GM18511 (cell line): Measurements from ENCODE around the gene CLIP4.

Experiments used
- ATAC-seq: cut with Tn5 transposase; IDR thresholded peaks from one replicate; pipeline ENCODE4 v1.9.1; 2021; ENCODE audit warnings: mild to moderate bottlenecking, moderate library complexity; ENCODE audit not compliant: unreplicated experiment

CLIP4 gene

DNA sequence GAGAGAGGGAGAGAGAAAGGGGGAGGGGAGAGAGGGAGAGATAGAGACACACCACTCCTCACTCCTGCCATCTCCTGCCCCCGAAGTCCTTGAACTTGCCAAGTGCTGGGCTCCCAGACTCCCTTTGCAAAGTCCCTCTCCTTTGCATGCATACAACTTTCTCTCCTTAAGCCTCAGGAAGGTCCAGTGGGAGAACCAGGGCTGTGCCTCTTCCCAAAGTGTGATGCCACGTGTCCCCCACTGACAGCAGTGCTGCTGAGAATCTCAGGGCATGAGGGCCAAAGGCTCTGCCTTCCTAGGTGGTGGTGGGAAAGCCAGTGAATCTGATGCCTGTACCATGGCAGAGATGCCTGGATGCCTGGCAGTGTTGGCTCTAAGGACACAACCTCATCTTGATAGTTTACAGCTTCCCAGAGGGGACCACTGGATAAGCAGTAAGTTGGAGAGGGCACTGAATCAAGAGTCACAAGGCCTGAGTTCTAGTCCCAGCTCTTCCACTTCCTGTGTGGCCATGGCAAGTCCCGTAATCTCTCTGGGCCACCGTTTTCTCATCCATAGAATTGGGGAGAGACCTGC, 103.4 kb downstream of the CLIP4 start:
- ATAC-seq, result no peak

DNA sequence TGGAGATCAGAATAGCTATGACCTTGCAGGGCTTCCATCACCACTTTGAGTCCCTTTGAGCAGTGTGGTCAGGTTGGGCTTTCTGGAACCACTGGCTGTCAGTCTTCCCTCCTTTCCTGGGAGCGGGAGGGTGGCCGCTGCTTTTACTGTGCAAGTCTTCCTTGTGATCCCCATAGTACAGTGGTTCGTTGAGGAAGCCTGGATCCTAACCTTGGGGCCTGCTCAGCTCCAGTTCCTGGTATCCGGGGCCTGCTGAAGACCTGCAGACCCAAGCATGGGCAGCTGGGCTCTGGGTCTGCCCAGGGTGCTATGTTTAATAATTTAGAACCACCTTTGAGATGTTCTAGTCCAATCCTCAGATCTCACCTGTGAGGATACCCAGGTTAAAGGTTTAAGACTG, 104.2 kb downstream of the CLIP4 start:
- no peak for ATAC-seq

DNA sequence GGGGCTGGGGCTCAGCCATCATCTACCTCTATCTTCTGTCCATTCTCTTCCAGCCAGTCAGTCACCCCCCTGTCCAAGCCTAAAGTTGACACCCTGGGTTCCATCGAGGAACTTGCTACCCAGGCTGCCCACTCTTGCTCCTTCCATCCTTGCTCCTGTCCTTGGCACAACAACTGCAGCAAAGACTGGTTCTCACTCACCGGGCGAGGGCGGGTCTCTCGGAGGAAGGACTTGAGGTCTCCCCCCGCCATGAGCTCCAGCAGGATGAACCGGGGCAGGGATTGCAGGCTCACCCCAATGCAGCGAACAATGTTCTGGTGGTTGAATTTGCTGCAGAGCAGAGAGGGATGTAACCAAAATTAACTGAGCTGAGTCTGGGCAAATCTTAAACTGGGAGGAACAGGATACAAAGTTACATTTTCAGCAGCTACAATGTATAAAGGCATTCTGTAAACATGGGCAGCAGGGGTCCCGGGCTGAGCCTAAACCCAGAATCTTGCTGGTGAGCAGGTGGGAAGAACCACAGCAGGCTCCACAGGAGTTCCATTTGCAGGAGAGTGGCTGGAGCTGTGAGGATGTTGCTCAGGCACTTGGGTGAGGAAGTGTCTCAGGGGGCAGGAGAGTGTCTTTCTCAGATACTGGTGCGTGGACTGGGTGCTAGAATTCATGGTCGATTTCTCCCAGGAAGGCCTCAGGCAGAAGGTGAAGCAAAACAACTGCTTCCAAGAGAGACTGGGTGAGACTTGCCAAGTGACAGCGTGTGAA, 105.5 kb downstream of the CLIP4 start:
- no peak for ATAC-seq

DNA sequence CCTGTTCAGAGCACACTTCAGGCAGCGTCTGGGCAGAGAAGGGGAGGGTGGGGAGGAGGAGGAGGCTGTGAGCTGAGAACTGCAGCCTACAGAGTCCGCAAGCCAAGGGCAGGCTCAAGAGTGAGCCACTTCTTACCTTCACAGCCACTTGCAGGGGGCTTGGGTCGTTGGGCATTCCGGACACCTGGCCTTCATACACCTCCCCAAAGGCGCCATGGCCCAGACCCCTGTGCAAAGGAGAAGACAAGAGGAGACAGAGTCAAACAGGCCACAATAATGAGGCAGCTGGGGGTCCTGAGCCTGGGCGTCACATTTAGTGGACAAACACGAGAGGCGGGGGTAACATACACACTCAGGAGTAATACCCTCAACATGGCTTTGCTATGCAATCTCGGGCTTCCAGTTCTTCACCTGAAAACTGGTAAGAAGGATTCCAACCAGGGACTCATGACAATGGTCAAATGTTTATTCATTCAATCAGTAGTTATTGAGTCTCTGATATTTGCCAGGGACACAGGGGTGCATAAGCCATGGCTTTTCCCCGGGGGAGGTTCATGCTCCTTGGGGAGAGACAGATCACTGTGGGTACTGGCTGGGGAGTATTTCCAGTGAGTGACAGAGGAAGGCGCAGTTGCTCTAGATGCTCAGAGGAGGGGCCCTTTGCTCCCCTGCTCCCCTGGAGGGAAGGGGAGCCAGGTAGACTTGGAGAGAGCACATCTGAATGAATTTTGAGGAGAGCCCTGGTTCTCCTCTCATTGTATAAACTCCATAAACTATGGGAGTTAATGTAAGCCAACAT, 107.4 kb downstream of the CLIP4 start:
- no peak for ATAC-seq

DNA sequence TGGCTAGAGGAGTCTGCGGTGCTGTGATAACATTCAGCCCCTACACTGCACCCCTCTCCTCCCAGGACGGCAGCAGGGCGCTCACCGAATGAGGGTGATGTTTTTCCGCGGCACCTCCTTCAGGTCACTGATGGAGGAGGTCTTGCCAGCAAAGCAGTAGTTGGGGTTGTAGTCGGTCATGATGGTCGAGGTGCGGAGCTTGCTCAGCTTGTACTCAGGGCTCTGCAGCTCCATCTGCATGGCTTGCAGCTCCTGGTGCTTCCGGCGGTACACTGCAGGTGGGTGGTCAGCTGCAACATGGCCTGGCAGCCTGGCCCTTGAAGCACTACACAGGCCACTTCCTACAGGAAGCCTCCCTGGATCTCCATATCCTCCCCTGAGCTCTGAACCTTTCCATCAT, 108.0 kb downstream of the CLIP4 start:
- ATAC-seq, result no peak

DNA sequence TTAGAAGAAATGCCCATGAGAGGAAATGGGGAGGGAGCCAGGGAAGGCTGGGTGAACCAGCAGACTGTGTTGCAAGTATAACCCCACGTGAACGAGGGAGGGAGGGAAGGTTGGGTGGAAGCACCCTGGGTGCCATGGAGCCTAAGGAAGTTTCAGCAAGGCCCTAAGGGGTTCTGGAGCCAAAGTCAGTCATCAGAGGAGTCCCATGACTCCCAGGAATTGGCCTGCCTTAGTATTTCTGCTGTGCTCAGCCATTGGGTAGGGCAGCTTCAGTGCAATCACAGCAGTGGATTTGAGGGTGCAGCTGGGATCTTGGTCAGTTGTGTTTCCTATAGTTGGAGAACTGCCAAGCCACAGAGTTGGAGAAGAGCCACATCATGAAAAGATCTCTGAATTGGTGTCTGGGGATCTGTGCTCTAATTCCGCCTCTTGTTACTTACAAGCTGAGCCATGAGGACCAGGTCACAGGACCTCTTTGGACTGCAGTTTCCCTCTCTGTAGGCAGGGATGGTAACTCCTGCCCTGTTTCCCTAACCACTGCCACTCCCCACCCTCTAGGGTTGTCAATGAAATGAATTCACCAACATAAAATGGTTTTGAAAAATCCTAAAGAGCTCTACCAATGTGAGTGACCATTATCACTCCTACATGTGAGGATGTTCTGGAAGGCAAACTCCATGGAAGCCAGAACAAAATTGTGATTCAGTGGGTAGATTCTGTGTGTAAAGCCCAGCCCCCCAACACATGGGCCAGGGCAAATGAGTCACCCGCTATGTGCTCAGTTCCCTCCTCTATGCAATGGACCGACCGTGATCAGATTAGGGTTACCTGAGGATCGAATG, 108.9 kb downstream of the CLIP4 start:
- ATAC-seq, result no peak

DNA sequence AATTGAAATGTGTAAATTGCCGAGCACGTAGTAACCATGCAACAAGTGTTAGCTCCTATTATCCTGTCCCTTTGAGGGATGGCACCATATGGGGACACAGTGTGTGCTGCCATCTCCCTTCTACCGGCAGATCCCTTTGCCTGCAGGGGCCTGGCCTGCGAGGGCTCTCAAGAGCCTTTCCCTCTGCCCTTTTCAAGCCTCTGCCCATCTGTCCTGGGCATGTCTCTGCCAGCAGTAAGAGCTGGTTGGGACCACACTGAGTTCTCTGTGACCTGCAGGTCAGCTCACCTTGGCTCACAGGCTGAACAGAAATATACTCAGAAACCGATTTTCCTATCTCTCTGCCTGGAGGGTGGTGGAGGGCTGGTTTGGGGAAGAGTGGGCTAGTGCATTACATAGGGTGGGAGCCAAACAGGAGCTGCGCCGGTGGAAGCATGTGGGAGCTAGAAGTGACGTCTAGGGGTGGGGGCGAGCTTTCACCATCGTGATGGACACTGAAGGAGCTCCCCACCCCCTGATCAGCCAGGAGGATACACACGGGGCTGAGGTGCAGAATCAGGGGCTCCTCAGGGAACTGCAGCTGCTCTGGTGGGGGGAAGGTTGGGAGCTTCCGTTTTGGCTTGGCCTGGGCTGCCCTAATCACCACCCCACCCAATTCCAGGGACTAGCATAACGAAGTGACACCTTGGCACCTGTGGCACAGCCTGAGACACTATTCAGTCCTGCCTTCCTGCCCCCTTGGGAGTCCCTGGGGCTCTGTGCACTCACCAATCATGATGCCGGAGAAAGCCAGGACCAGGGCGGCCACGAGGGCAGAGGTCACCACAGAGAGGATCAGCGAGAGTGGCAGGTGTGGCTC, 109.7 kb downstream of the CLIP4 start:
- no peak for ATAC-seq

DNA sequence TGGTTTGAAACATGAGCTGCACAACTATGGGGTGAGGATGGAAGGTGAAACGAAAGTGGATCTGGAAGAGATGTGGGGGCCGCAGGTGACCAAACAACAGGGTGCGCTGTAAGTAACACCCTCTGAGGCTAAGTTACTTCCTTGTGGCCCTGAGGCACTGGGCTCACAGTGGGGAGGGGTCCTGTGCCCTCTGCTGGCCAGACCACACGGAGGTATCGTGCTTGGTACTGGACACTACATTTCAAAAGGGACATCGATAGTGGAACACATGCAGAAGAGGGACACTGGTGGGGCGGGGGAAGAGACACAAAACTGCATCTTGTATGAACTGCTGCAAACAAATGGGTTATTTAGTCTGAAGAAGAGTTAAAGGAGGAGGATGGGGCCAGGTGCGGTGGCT, 110.6 kb downstream of the CLIP4 start:
- ATAC-seq, result no peak

DNA sequence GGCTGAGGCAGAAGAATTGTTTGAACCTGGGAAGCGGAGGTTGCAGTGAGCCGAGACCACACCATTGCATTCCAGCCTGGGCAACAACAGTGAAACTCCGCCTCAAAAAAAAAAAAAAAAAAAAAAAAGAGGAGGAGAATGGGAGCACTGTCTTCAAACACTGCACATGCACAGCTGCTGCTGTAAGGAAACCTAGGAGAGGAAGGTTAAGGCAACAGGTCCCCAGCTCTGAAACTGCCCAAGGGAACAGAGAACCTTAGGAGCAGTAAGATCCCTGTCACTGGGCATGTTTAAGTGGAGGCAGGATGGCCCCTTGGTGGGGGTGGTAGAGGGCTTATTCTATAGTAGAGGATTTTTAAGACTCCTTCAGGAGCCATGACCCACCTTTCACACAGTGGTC, 111.2 kb downstream of the CLIP4 start:
- no peak for ATAC-seq

DNA sequence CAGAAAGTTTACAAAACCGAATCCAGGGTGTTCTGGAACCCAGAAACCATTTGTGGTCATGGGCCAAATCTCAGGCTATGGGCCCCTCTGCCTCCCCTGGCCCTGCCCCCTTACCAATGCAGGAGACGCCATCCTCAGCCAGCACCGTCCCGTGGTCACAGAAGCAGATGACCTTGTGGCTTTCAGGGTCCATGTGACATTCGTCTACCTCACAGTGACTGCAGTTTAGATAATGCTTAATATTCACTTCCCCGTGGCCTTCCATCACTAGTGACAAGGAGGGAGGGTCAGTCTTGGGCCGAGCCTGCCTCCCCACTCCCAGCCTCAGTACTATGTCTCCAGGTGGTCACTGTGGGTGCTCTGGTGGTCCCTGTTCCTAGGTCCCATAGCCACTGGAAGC, 111.6 kb downstream of the CLIP4 start:
- ATAC-seq, result no peak

DNA sequence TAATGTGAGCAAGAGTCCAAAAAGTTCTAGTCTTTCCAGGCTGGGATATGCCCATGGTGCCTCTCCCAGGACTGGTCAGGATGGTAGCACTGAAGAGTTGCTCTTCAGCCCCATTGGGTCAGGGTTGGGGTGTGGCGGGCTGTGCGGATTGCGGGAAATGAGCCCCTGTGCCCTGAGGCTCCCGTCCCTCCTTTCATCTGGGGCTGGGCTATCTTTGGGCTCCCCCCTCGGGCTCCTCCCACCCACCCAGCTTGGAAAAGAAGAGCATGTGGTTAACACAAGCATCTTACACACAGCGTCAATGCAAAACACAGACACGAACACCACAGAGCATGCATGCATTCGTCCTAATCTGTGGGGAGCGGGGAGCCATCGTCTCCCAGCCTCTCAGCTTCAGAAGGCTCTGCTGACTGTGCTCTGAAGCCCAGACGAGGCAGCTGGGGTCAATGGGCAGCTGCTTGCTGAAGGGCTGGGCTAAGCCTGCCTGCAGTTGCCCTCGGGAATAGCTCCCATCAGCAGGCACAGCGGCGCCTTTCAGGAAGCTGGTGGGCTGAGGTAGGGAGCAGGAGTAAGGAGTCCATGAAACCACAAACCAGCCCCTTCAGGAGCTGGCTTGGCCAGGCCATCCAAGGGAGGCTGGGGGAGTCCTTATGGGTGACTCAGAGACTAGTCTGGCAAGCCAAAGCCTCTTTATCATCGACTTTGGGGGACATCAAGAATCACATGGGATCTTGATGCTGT, 112.9 kb downstream of the CLIP4 start:
- ATAC-seq, result no peak

DNA sequence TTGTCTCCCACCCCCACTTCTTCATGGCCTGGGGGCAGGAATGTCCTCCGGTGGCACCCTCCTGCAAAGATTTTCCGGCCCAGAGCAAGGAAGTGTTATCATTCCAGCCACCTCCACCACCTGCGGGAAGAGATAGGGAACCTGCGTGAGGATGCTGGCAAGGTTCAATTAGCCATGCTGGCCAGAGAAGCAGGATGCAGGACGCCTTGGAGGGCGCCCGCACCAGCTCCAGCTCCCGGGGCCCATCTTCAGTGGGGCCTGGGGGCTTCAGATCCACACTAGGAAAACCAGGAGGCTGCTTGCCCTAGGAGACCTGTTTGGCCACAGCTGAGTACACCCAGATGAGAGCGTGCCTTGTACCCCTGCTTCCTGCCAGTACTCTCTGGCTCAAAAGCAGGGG, 113.7 kb downstream of the CLIP4 start:
- ATAC-seq, result no peak

DNA sequence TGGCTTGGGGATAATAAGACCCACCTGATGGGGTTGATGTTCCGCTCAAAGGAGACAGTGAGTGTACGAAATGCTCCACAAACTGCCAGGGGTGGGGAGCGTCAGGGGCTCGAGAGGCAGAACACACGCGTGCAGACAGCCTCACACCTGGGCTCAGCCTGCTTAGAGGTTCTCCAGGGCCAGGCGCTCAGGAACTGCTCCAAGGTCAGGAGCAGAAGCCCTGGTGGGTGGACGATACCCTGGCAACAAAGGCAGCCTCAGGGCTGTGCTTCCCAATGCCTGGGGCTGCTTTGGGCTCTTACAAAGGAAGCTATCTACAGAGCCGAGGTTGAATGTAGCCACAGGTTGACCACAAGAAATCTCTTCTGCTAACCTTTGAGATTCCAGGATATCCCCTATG, 114.4 kb downstream of the CLIP4 start:
- no peak for ATAC-seq

DNA sequence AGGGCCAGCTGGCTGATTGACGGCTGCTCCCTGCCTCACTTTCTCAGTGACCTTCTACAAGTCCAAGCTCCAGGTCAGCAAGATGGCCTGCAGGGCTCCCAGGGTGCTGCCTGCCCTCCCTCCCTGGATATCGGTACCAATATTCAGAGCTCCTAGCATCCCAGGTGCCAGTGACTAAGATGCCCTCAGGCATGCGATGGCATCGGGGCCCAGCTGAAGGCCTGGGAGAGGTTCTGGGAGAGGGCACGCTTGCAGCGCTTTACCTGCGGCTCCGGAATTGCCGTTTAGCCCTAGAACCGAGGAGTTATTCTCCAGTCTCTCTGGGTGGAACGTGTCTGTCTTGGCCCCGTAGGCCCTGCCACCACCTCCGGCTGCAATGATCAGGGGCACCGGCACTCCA, 116.8 kb downstream of the CLIP4 start:
- no peak for ATAC-seq

DNA sequence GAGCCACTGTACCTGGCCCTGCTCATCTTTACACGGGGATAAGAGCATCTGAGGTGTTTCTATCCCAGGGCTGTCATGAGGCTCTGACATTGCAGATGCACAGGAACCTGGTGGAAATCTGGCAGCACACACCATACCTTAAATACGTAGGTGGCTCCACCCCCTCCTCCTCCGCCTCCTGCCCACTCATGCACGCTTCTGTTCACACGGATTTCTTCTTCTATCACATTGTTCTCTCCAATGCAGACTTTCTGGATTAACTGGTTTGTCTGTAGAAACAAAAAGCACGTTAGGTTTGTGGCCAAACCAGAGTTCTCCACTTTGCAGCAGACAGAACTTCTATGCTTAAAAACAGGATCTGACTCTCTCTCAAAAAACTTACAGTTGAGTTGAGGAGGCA, 118.2 kb downstream of the CLIP4 start:
- no peak for ATAC-seq

DNA sequence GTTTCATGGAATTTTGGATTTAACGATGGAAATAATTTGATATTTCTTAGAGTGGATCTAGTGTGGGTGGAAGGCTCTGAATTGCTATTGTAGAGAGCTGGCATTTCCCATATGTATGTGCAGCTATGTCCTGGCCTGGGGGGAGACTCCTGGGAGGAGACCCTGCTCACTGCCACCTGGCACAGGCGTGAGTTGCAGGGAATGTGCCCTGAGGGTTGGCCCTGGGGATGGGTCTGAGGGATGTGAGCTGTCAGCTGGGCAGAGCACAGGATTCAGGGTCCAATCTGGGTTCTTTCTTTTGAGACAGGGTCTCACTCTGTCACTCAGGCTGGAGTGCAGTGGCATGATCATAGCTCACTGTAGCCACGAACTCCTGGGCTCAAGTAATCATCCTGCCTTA, 120.2 kb downstream of the CLIP4 start:
- no peak for ATAC-seq

DNA sequence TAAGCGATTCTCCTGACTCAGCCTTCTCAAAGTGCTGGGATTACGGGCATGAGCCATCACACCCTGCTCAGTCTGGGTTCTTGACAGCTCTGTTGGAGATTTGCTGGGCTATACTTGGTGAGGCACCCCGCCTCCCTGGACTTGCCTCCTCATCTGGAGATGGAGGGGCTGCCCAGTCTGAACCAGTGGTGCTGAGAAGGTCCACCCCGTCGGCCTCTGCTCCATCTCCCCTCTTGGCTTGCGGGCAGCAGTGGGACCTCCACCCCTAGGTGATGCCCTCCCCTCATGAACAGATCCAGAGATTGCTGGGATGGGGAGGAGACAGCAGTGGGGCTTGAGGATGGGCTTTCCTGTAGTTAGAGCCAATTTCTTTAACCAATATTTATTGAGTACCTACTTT, 120.9 kb downstream of the CLIP4 start:
- no peak for ATAC-seq

DNA sequence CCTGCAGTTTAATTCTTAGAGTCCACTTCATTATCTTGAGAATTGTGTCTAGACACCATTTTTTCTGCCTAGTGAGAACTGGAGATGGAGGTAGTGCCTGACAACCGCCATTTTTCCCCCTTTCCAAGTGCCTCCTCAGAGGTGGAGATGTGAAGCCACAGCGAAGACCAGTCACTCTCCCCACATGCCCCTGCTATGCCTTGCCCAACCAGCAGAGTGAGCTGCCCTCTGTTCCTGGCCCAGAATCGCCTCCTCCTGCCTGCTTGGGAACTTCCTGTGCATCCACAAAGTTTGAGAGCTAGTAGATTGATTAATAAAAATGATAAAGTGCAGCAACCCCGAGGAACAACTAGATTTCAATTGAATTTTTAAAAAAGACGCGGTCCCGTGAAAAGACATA, 123.3 kb downstream of the CLIP4 start:
- ATAC-seq, result no peak
